Glutamatergic neuron (in vitro differentiated cells): ENCODE data around the gene GIPC1. TPM values are rescaled to one million over a fixed set of nuclear protein-coding genes. Genes with fewer than 3 reads are reported as not detected.

Experiments used
- DNase-seq: peaks from one replicate; pipeline ENCODE4 v3.0.0; 2022
- H3K27ac Mint-ChIP-seq: one replicate; pipeline ENCODE4 v1.8.0; 2020; ENCODE audit warnings: mild to moderate bottlenecking, mixed read lengths, inconsistent platforms; ENCODE audit not compliant: unreplicated experiment
- H3K27me3 Mint-ChIP-seq: one replicate; pipeline ENCODE4 v1.8.0; 2020; ENCODE audit warnings: mild to moderate bottlenecking, moderate library complexity, mixed read lengths, inconsistent platforms; ENCODE audit not compliant: unreplicated experiment
- H3K36me3 Mint-ChIP-seq: one replicate; pipeline ENCODE4 v1.8.0; 2020; ENCODE audit warnings: mild to moderate bottlenecking, mixed read lengths, inconsistent platforms; ENCODE audit not compliant: unreplicated experiment
- H3K4me1 Mint-ChIP-seq: one replicate; pipeline ENCODE4 v1.8.0; 2020; ENCODE audit warnings: mild to moderate bottlenecking, low read depth, mixed read lengths, inconsistent platforms; ENCODE audit not compliant: unreplicated experiment
- H3K4me3 Mint-ChIP-seq: one replicate; pipeline ENCODE4 v1.8.0; 2020; ENCODE audit warnings: mild to moderate bottlenecking, mixed read lengths, inconsistent platforms; ENCODE audit not compliant: unreplicated experiment
- H3K9me3 Mint-ChIP-seq: one replicate; pipeline ENCODE4 v1.8.0; 2020; ENCODE audit warnings: mild to moderate bottlenecking, moderate library complexity, mixed read lengths, inconsistent platforms; ENCODE audit not compliant: unreplicated experiment
- total RNA-seq: library from RNA; stranded (reverse); fragmentation: NEBNext Ultra II Directional; extraction: Animal tissue kit (Norgen Biotek cat#: 25700); gene quantifications from one replicate; pipeline ENCODE4 v1.2.1, GENCODE V29; 2021; ENCODE audit not compliant: unreplicated experiment
- TF ChIP-seq, protein P1 (sequence below): fragments of 200-600 bp; sonication (generic); IDR thresholded peaks from one replicate; pipeline ENCODE4 v1.5.0; 2021; ENCODE audit not compliant: partially characterized antibody, unreplicated experiment

The GIPC1 gene
- total RNA-seq, 1 donor from 2014 or later, result 53.4 TPM

- TF ChIP-seq, protein P1, sequence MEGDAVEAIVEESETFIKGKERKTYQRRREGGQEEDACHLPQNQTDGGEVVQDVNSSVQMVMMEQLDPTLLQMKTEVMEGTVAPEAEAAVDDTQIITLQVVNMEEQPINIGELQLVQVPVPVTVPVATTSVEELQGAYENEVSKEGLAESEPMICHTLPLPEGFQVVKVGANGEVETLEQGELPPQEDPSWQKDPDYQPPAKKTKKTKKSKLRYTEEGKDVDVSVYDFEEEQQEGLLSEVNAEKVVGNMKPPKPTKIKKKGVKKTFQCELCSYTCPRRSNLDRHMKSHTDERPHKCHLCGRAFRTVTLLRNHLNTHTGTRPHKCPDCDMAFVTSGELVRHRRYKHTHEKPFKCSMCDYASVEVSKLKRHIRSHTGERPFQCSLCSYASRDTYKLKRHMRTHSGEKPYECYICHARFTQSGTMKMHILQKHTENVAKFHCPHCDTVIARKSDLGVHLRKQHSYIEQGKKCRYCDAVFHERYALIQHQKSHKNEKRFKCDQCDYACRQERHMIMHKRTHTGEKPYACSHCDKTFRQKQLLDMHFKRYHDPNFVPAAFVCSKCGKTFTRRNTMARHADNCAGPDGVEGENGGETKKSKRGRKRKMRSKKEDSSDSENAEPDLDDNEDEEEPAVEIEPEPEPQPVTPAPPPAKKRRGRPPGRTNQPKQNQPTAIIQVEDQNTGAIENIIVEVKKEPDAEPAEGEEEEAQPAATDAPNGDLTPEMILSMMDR, result no peak
- H3K36me3 Mint-ChIP-seq, result no peaks in the 10 kb centered on the region
- H3K27ac Mint-ChIP-seq, result no peak overlapping the region
- H3K4me1 Mint-ChIP-seq, result peaks cover 11% of the 10 kb centered on the region
- peaks cover 16% of the 10 kb centered on the region for H3K27me3 Mint-ChIP-seq
- no peak overlapping the region for H3K4me3 Mint-ChIP-seq
- peaks cover 9% of the 10 kb centered on the region for H3K9me3 Mint-ChIP-seq
- DNase-seq, result peak; percentile 14
These were observed 18.4 kb downstream of the GIPC1 start for GRCh38 chr19:14477418-14478112.

- peak; percentile 23 for DNase-seq
- H3K4me3 Mint-ChIP-seq, result peak overlapping the region; percentile 52
- peaks cover 16% of the 10 kb centered on the region for H3K27me3 Mint-ChIP-seq
- no peaks in the 10 kb centered on the region for H3K36me3 Mint-ChIP-seq
- H3K27ac Mint-ChIP-seq, result no peak overlapping the region
- H3K9me3 Mint-ChIP-seq, result peaks cover 9% of the 10 kb centered on the region
- peaks cover 11% of the 10 kb centered on the region for H3K4me1 Mint-ChIP-seq
- TF ChIP-seq, protein P1, result no peak
These were observed 19.1 kb downstream of the GIPC1 start for GRCh38 chr19:14476673-14477401.

- TF ChIP-seq, protein P1, result no peak
- Mint-ChIP-seq H3K27me3 (peaks cover 16% of the 10 kb centered on the region), H3K9me3 (peaks cover 9% of the 10 kb centered on the region), H3K4me3 (no peak overlapping the region), H3K36me3 (no peaks in the 10 kb centered on the region), H3K27ac (no peak overlapping the region), H3K4me1 (peaks cover 11% of the 10 kb centered on the region)
- no peak for DNase-seq
These were observed 19.6 kb downstream of the GIPC1 start for GRCh38 chr19:14476327-14476672.

GRCh38 chr19:14475251-14476073 is 20.5 kb downstream of the GIPC1 start, which contains the start of gene PTGER1:
TSS of gene PTGER1 (minus strand) at chr19:14475354. CDS start at chr19:14474320, 1,034 bp downstream.
- TF ChIP-seq, protein P1, result no peak
- Mint-ChIP-seq H3K9me3 (peaks cover 11% of the 10 kb centered on the region), H3K4me1 (peaks cover 11% of the 10 kb centered on the region), H3K4me3 (peak within 1 kb of the TSS; percentile 20), H3K27ac (no peak within 1 kb of the TSS), H3K36me3 (no peaks in the 10 kb centered on the region), H3K27me3 (peaks cover 16% of the 10 kb centered on the region)
- DNase-seq, result peak; percentile 54
